Mesendoderm (in vitro differentiated cells): Measurements from ENCODE around the gene FMNL2.

Source experiments
- DNase-seq: peaks from one replicate; pipeline ENCODE4 v3.0.0; 2013
- H2AK5ac ChIP-seq: 2 replicates; pipeline ENCODE4 v1.6.1; 2013; ENCODE audit warnings: low read length, inconsistent platforms
- H2BK120ac ChIP-seq: 2 replicates; pipeline ENCODE4 v1.6.1; 2013; ENCODE audit warnings: low read depth, mild to moderate bottlenecking, low read length, moderate library complexity, mixed read lengths
- H2BK15ac ChIP-seq: replicated peaks from 2 replicates; pipeline ENCODE4 v1.6.1; 2013; ENCODE audit warnings: low read depth, mild to moderate bottlenecking, moderate library complexity
- H2BK5ac ChIP-seq: 2 replicates; pipeline ENCODE4 v1.6.1; 2013; ENCODE audit warnings: low read length, inconsistent platforms
- H3K18ac ChIP-seq: 2 replicates; pipeline ENCODE4 v1.6.1; 2013; ENCODE audit warnings: mild to moderate bottlenecking, low read length, mixed read lengths
- H3K23ac ChIP-seq: one replicate; pipeline ENCODE4 v1.6.1; 2013; ENCODE audit warnings: low read length
- H3K27ac ChIP-seq: 2 replicates; pipeline ENCODE4 v1.5.1; 2013; ENCODE audit warnings: low read depth, mild to moderate bottlenecking, inconsistent platforms, low read length, moderate library complexity
- H3K27me3 ChIP-seq: 2 replicates; pipeline ENCODE4 v1.6.1; 2013; ENCODE audit warnings: low read length, control low read depth, mild to moderate bottlenecking, inconsistent platforms; ENCODE audit not compliant: insufficient read depth, poor library complexity
- H3K36me3 ChIP-seq: 2 replicates; pipeline ENCODE4 v1.6.1; 2013; ENCODE audit warnings: low read length, inconsistent platforms; ENCODE audit not compliant: control insufficient read depth, insufficient read depth
- H3K4ac ChIP-seq: one replicate; pipeline ENCODE4 v1.6.1; 2013; ENCODE audit warnings: low read depth, mild to moderate bottlenecking, low read length, moderate library complexity
- H3K4me1 ChIP-seq: 2 replicates; pipeline ENCODE4 v1.6.1; 2013; ENCODE audit warnings: low read depth, low read length, inconsistent platforms; ENCODE audit not compliant: control insufficient read depth
- H3K4me2 ChIP-seq: 2 replicates; pipeline ENCODE4 v1.6.1; 2013; ENCODE audit warnings: low read length
- H3K4me3 ChIP-seq: 2 replicates; pipeline ENCODE4 v1.5.1; 2013; ENCODE audit warnings: mild to moderate bottlenecking, low read length
- H3K56ac ChIP-seq: one replicate; pipeline ENCODE4 v1.6.1; 2013; ENCODE audit warnings: low read length
- H3K79me1 ChIP-seq: 2 replicates; pipeline ENCODE4 v1.6.1; 2013; ENCODE audit warnings: low read length, inconsistent platforms
- H3K79me2 ChIP-seq: 2 replicates; pipeline ENCODE4 v1.6.1; 2013; ENCODE audit warnings: mild to moderate bottlenecking, low read length; ENCODE audit not compliant: control insufficient read depth, insufficient read depth
- H3K9ac ChIP-seq: 2 replicates; pipeline ENCODE4 v1.6.1; 2013; ENCODE audit warnings: low read length, inconsistent platforms
- H4K5ac ChIP-seq: one replicate; pipeline ENCODE4 v1.6.1; 2013; ENCODE audit warnings: low read length
- H4K8ac ChIP-seq: one replicate; pipeline ENCODE4 v1.6.1; 2013; ENCODE audit warnings: low read depth, mild to moderate bottlenecking, control low read depth, low read length, moderate library complexity
- WGBS: extraction: QIAGEN DNeasy Blood & Tissue Kit; methylation state at CpG from one replicate; pipeline ENCODE4 v1.1.7; 2013; ENCODE audit warnings: low lambda C conversion rate, missing lambda C conversion rate; ENCODE audit not compliant: insufficient coverage; ENCODE audit errors: extremely low coverage; 5-methylcytosine and 5-hydroxymethylcytosine counted together

Gene FMNL2

DNA sequence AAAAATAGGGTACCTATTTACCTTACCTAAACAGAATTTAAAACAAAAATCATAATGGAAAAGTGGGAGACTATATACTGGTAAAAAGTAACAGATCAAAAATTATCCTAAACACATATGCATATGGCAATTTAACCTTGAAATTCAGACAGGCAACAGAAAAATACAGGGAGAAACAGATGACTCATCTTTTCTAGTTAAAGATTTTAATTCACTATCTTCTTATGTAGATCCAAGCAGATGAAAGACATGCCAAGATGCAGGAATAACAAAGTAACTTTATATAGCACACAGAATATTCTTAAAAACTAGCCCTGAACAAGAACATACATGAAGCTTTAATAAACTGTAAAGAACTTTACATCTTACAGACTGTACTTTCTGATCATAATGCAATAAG, 351.3 kb downstream of the FMNL2 start:
- Histone ChIP-seq H3K4me3 (no peak overlapping the region), H3K18ac (no peak overlapping the region), H4K8ac (no peak overlapping the region), H3K56ac (no peak overlapping the region), H3K4me1 (no peaks in the 10 kb centered on the region), H4K5ac (no peak overlapping the region), H2BK120ac (no peak overlapping the region), H3K4ac (no peak overlapping the region), H3K79me2 (peaks cover 8% of the 10 kb centered on the region), H3K23ac (no peak overlapping the region), H3K9ac (no peak overlapping the region), H3K79me1 (peaks cover 2% of the 10 kb centered on the region), H2AK5ac (no peak overlapping the region), H2BK5ac (no peak overlapping the region), H3K4me2 (no peak overlapping the region), H3K27ac (no peak overlapping the region), H2BK15ac (no peak overlapping the region), H3K36me3 (no peaks in the 10 kb centered on the region), H3K27me3 (no peaks in the 10 kb centered on the region)
- no peak for DNase-seq

DNA sequence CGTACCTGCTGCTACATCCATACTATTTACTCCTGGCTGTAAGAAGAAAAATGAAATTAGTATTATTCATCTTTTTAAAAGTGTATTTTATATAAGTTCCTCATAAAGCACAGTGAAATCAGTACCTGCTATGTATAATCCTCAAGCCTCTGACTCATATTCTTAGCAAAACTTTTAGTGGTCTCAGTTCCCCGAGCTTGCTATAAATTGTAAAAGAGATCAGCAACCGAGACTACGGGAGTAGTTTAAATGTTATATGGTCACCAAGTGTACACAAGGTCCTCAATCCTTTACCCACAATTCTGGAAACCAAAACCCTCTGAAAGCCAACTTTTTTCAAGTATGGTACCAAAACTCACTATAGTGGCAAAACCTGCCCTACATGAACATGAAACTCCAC, 358.1 kb downstream of the FMNL2 start:
- Histone ChIP-seq H3K36me3 (no peaks in the 10 kb centered on the region), H3K9ac (no peak overlapping the region), H3K4me2 (no peak overlapping the region)

DNA sequence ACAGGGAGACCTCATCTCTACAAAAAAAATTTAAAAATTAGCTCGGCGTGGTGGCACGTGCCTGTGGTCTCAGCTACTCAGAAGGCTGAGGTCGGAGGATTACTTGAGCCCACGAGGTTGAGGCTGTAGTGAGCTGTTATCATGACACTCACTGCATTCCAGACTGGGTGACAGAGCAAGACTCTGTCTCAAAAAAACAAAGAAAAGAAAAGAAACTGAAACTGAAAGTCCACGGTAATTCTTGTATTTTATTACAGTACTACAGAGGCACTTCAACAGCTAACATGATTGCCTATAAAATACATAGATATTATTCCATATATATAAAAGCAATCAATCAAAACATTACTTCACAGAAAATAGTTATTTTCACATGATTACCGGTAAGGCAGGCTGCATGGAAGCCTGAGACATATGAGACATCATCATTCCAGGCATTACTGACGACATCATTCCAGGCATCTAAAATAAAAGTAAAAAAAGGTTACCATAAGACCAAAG, 359.2 kb downstream of the FMNL2 start:
- Histone ChIP-seq H3K79me2 (peaks cover 16% of the 10 kb centered on the region), H2BK15ac (no peak overlapping the region), H3K36me3 (no peaks in the 10 kb centered on the region), H2AK5ac (no peak overlapping the region), H3K27ac (no peak overlapping the region), H3K9ac (no peak overlapping the region), H3K27me3 (no peaks in the 10 kb centered on the region), H3K18ac (no peak overlapping the region), H4K5ac (no peak overlapping the region), H2BK120ac (no peak overlapping the region), H3K4ac (no peak overlapping the region), H3K4me2 (no peak overlapping the region), H3K4me3 (no peak overlapping the region), H3K79me1 (peaks cover 2% of the 10 kb centered on the region), H2BK5ac (no peak overlapping the region), H4K8ac (no peak overlapping the region), H3K4me1 (no peaks in the 10 kb centered on the region), H3K56ac (no peak overlapping the region), H3K23ac (no peak overlapping the region)
- DNase-seq, result peak; percentile 54
- WGBS, result no CpG with 5 or more reads among the region's 8 CpGs

More for the DNA sequence above, 358.1 kb downstream of the FMNL2 start:
- Histone ChIP-seq H3K56ac (no peak overlapping the region), H2BK120ac (no peak overlapping the region), H3K4me1 (no peaks in the 10 kb centered on the region), H3K79me1 (peaks cover 2% of the 10 kb centered on the region), H4K8ac (no peak overlapping the region), H3K27ac (no peak overlapping the region), H2BK15ac (no peak overlapping the region), H3K27me3 (no peaks in the 10 kb centered on the region), H3K18ac (no peak overlapping the region), H2BK5ac (no peak overlapping the region), H3K23ac (no peak overlapping the region), H3K79me2 (peaks cover 13% of the 10 kb centered on the region), H3K4me3 (no peak overlapping the region), H3K4ac (no peak overlapping the region), H4K5ac (no peak overlapping the region), H2AK5ac (no peak overlapping the region)
- WGBS, result no CpG with 5 or more reads among the region's 4 CpGs
- DNase-seq, result no peak

DNA sequence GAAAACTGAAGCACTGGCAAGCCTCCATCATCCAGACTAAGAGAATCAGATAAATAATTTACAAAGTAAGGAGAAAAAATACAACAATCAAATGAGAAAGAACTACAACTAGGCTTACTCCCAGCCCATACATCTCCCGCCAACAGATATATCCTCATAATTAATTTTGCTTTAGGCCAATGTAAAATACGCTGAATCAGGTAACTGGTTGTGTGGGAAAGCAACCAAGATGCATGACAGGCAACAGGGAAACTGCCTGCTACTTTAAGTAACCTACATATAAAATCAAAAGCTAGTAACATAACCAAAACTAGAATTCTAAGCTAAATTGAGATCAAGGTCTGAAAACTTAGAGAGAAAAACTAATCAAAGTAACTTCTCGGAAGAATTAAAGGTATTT, 360.8 kb downstream of the FMNL2 start:
- Histone ChIP-seq H3K4me2 (no peak overlapping the region), H2BK5ac (no peak overlapping the region), H3K79me2 (peaks cover 27% of the 10 kb centered on the region), H2AK5ac (no peak overlapping the region), H3K23ac (no peak overlapping the region), H3K79me1 (peaks cover 2% of the 10 kb centered on the region), H3K4ac (no peak overlapping the region), H2BK120ac (no peak overlapping the region), H3K4me1 (no peaks in the 10 kb centered on the region), H4K5ac (no peak overlapping the region), H3K9ac (no peak overlapping the region), H3K27ac (no peak overlapping the region), H4K8ac (no peak overlapping the region), H3K27me3 (no peaks in the 10 kb centered on the region), H3K4me3 (no peak overlapping the region), H3K18ac (no peak overlapping the region), H3K56ac (no peak overlapping the region), H2BK15ac (no peak overlapping the region), H3K36me3 (no peaks in the 10 kb centered on the region)
- WGBS, result no CpG with 5 or more reads among the region's 3 CpGs
- DNase-seq, result no peak

DNA sequence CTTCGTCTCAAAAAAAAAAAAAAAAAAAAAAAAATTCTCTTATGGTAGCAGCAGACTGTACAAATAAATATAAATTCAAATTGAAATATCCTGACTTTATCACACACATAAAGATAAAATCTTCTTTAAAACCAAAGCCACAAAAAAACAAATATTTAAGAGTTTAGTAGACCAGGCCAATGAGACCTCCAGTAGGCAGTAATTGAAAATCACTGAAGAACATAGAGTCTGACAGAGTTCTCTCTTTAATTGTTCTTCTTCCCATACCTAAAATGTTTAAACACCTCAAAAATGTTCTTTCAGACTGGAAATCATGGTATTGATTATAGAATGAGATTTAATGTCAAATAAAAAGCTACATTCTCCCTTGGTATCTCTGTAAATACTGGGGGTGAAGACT, 361.5 kb downstream of the FMNL2 start:
- Histone ChIP-seq H3K36me3 (peaks cover 2% of the 10 kb centered on the region), H2AK5ac (no peak overlapping the region), H3K56ac (no peak overlapping the region), H3K79me1 (peaks cover 2% of the 10 kb centered on the region), H3K9ac (no peak overlapping the region), H3K27ac (no peak overlapping the region), H3K4ac (no peak overlapping the region), H2BK15ac (no peak overlapping the region), H3K79me2 (peaks cover 33% of the 10 kb centered on the region), H4K8ac (no peak overlapping the region), H2BK120ac (no peak overlapping the region), H3K23ac (no peak overlapping the region), H2BK5ac (no peak overlapping the region), H3K18ac (no peak overlapping the region), H4K5ac (no peak overlapping the region), H3K4me1 (no peaks in the 10 kb centered on the region), H3K27me3 (no peaks in the 10 kb centered on the region), H3K4me2 (no peak overlapping the region), H3K4me3 (no peak overlapping the region)
- DNase-seq, result no peak
- WGBS, result no CpG with 5 or more reads among the region's 1 CpG
